ENCODE measurements around the gene NCKAP5.

DNA sequence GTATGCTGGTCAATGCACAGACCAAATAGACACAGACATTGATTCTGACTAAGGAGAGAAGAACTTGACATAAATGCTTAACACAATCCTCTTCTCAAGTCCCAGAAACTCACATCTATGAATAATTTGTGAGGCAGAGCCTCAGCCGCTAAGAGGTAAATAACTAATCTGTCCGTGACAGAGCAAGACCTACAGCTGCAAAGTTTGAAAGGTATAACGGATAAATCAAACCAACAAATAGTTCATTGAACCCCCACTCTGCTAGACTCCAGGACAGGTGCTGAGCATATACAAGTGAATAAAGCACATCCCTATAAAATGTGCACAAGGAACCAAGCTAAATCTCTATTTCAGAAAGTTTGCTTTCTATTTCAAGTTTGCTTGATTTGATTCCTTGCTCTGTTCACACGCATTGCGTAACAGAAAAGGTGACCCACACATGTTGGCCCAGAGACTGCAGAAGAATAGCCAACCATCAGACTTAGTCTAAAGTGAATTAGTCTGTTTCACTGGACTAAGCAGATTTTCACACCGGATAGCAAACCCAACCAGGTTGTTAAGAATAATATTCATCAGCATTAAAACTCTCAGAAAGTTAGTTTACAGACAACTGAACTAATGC is 51.7 kb downstream of the NCKAP5 start:
- TF ChIP-seq, protein P1, sequence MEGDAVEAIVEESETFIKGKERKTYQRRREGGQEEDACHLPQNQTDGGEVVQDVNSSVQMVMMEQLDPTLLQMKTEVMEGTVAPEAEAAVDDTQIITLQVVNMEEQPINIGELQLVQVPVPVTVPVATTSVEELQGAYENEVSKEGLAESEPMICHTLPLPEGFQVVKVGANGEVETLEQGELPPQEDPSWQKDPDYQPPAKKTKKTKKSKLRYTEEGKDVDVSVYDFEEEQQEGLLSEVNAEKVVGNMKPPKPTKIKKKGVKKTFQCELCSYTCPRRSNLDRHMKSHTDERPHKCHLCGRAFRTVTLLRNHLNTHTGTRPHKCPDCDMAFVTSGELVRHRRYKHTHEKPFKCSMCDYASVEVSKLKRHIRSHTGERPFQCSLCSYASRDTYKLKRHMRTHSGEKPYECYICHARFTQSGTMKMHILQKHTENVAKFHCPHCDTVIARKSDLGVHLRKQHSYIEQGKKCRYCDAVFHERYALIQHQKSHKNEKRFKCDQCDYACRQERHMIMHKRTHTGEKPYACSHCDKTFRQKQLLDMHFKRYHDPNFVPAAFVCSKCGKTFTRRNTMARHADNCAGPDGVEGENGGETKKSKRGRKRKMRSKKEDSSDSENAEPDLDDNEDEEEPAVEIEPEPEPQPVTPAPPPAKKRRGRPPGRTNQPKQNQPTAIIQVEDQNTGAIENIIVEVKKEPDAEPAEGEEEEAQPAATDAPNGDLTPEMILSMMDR (IDR thresholded peaks at IDR 0.05) = no peak
- TF ChIP-seq EZH2 (IDR thresholded peaks at IDR 0.05; ENCODE audit: borderline replicate concordance, insufficient read depth, low read depth, low read length, poor library complexity, severe bottlenecking) = no peak
